Heart left ventricle (tissue), 16 donors: ENCODE measurements around the gene ENOX1. TPM values are rescaled to one million over a fixed set of nuclear protein-coding genes. Genes with fewer than 3 reads are reported as not detected.

Experiments used
- ATAC-seq, 4 donors: fragments of 200-7000 bp; cut with Tn5 transposase; one replicate each; pipeline ENCODE4 v1.9.1; 2020 to 2022; ENCODE audit warnings: moderate library complexity in 4 of 4, mild to moderate bottlenecking in 3 of 4, moderate number of reproducible peaks in 1 of 4
- DNase-seq, 5 donors: peaks; one replicate each; pipeline ENCODE4 v3.0.0-alpha.2; 2020
- H3K27ac ChIP-seq, 12 donors: fragments of 200-600 bp; sonication (generic) in 4 of 12; one replicate each; pipeline versions ENCODE4 v1.5.0 to v1.8.0; 2016 to 2022; ENCODE audit warnings: mild to moderate bottlenecking in 2 of 12
- H3K27me3 ChIP-seq, 9 donors: fragments of 200-600 bp; sonication (generic) in 2 of 9; one replicate each; pipeline versions ENCODE4 v1.5.1 to v1.8.0; 2016 to 2022; ENCODE audit warnings: mild to moderate bottlenecking in 3 of 9
- H3K36me3 ChIP-seq, 9 donors: fragments of 200-600 bp; sonication (generic) in 2 of 9; one replicate each; pipeline versions ENCODE4 v1.5.0 to v1.8.0; 2018 to 2022; ENCODE audit warnings: mild to moderate bottlenecking in 2 of 9
- H3K4me1 ChIP-seq, 12 donors: fragments of 200-600 bp; sonication (generic) in 4 of 12; one replicate each; pipeline versions ENCODE4 v1.5.0 to v1.8.0; 2016 to 2022; ENCODE audit warnings: mild to moderate bottlenecking in 3 of 12
- H3K4me3 ChIP-seq, 12 donors: fragments of 200-600 bp; sonication (generic) in 4 of 12; one replicate each; pipeline versions ENCODE4 v1.5.0 to v1.8.0; 2017 to 2022; ENCODE audit warnings: mild to moderate bottlenecking in 9 of 12, moderate library complexity in 4 of 12
- H3K9me3 ChIP-seq, 12 donors: fragments of 200-600 bp; sonication (generic) in 4 of 12; one replicate each; pipeline versions ENCODE4 v1.5.0 to v1.8.0; 2016 to 2022; ENCODE audit warnings: mild to moderate bottlenecking in 1 of 12
- POLR2A ChIP-seq, 2 donors: fragments of 450-650 bp; IDR thresholded peaks; one replicate each; pipeline ENCODE4 v1.6.1; 2017; ENCODE audit warnings: antibody characterized with exemption in 2 of 2, mild to moderate bottlenecking in 2 of 2, moderate library complexity in 2 of 2
- WGBS, 4 donors: extraction: QIAGEN DNeasy Blood & Tissue Kit in 2 of 4; methylation state at CpG; one replicate each; pipeline versions ENCODE4 v1.1.5 to v1.1.7; 2013 to 2018; 5-methylcytosine and 5-hydroxymethylcytosine counted together
- intact Hi-C, 10 donors: fragments of 100-400 bp; cut with DNase I; formaldehyde crosslinking; loops; one replicate each; pipeline versions ENCODE4 v1.11.1 to v1.14.2; 2022
- polyA plus RNA-seq, 2 donors: library from polyadenylated mRNA; stranded (reverse); fragments of 200-250 nt; gene quantifications; one replicate each; pipeline ENCODE4 v1.2.3, GENCODE V29; 2013
- total RNA-seq, 9 donors: library from RNA; depleted of rRNA in 2 of 9; stranded (reverse); fragments of >200 nt in 2 of 9; fragmentation: NEBNext Ultra II Directional in 3 of 9; extraction: Animal tissue kit (Norgen Biotek cat#: 25700) in 3 of 9; gene quantifications; one replicate each; pipeline versions ENCODE4 v1.1.0 to v1.2.4, GENCODE V29; 2016 to 2023
- TF ChIP-seq, protein P1 (sequence below), 12 donors: fragments of 200-600 bp; sonication (generic) in 4 of 12; IDR thresholded peaks; one replicate each; pipeline versions ENCODE4 v1.5.0 to v1.8.0; 2018 to 2022; ENCODE audit warnings: antibody characterized with exemption in 12 of 12, mild to moderate bottlenecking in 5 of 12
- donor health status: ischemic (EF 13 %, LVEDD 7.1; RV severe dilation, severe dysfunction).
- donor health status: healthy with polysubstance abuse.
- donor health status: DM: no; HTN: yes; CAD: no.
- donor health status: DM: no; HTN: no; CAD: no.
- donor health status: ischemic (EF 25% LVEDD 6.9; RV normal size, moderate dysfunction).
- donor health status: ischemic (EF 25% LVEDD 5.7; RV mildly dilated, moderate dysfunction).
- donor health status: healthy.
- donor health status: DM: yes; HTN: yes; CAD: no.
- donor health status: ischemic (EF 35%, LVEDD 5.7; RV mildly dilated, moderate dysfunction).
- donor health status: nonischemic (EF 11% LVEDD 7.7; RV severe dilation, severe dysfunction).
- donor health status: DM: yes; HTN: yes; CAD: no.
- donor health status: PGD.
- donor health status: ischemic (EF 29% LVEDD 5.4; RV normal size, mild dysfunction).
- donor health status: nonischemic (EF 23%, LVEDD 6.1; RV moderate dilation, normal function).

The ENOX1 gene
- total and polyA plus RNA-seq, 11 donors = 2.0 to 10.1 (median 5.4) TPM

DNA sequence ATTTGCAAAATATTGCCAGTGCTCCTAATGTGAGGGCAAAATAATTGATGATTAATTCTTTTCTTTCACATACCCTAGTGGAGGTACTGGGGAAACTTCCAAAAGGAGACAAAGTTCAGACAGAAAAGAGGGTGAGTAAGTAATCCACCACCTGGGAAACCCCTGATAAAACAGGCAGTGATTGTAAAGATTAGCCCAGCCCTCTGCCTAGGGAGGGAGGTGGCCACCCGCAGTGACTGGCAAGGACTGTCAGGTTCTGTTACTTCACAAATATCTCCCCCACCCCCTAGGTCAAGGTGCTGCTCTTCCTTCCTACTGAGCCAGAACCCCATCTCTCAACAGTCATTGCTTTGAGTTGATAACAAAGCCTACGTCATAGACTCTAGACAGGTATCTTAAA is 523.7 kb downstream of the ENOX1 start:
- no peak overlapping the region for H3K27ac ChIP-seq
- H3K9me3 ChIP-seq = no peaks in the 10 kb centered on the region
- TF ChIP-seq, protein P1, sequence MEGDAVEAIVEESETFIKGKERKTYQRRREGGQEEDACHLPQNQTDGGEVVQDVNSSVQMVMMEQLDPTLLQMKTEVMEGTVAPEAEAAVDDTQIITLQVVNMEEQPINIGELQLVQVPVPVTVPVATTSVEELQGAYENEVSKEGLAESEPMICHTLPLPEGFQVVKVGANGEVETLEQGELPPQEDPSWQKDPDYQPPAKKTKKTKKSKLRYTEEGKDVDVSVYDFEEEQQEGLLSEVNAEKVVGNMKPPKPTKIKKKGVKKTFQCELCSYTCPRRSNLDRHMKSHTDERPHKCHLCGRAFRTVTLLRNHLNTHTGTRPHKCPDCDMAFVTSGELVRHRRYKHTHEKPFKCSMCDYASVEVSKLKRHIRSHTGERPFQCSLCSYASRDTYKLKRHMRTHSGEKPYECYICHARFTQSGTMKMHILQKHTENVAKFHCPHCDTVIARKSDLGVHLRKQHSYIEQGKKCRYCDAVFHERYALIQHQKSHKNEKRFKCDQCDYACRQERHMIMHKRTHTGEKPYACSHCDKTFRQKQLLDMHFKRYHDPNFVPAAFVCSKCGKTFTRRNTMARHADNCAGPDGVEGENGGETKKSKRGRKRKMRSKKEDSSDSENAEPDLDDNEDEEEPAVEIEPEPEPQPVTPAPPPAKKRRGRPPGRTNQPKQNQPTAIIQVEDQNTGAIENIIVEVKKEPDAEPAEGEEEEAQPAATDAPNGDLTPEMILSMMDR (IDR thresholded peaks at IDR 0.05) = no peak
- TF ChIP-seq POLR2A (IDR thresholded peaks at IDR 0.05) = no peak
- no peaks in the 10 kb centered on the region for H3K27me3 ChIP-seq
- no peaks in the 10 kb centered on the region for H3K36me3 ChIP-seq
- H3K4me1 ChIP-seq = no peaks in the 10 kb centered on the region
- 72 to 91% (median 90%) methylated on average over 2 of the region's 2 CpGs for WGBS, 4 donors
- no peak overlapping the region for H3K4me3 ChIP-seq
- DNase-seq (no peak), ATAC-seq (no peak)
- intact Hi-C loops = no loop called here

DNA sequence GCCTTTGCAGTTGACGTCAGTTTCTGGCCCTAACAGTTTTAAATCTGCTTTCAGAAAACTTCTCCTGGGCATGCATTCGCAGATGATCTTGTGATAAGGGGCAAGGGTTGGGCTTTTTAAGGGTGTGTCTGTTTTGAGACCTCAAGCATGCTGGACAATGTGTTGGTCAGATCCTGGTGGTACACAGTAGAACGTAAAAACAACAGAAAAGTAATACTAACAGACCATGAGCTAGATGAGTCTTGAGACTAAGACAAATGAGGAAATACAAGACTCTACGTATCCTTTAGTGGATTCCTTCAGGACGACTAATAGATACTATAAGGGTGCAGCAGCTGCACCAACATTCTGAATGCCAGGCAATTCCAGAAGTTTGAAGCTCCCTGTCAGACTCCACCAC is 525.8 kb downstream of the ENOX1 start:
- intact Hi-C loops = no loop called here
- no peak for DNase-seq
- no peak for ATAC-seq
- Histone ChIP-seq H3K27me3 (no peaks in the 10 kb centered on the region), H3K9me3 (no peaks in the 10 kb centered on the region), H3K4me3 (no peak overlapping the region), H3K36me3 (no peaks in the 10 kb centered on the region), H3K27ac (no peak overlapping the region), H3K4me1 (no peaks in the 10 kb centered on the region)
- 89 to 93% (median 93%) methylated on average over 5 of the region's 5 CpGs for WGBS, 4 donors
- TF ChIP-seq, protein P1 (IDR thresholded peaks at IDR 0.05) = no peak
- TF ChIP-seq POLR2A (IDR thresholded peaks at IDR 0.05) = no peak

DNA sequence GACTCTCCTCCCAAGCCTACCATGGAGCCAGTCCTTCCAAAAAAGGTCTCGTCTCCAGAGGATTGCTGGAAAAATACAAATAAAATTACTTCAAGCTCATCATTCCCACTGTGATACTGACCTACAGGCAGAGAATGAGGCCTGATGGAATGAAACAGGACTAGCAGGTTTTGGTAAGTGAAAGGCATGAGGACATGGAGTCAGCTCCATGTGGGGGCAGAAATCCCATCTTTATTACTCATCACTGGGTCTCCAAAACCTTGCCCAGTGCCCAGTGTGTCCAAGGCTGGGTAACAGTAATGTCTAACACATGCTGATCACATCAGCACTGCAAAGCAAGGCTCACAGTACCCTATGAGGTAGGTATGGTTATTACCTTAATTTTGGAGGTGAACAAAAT is 528.0 kb downstream of the ENOX1 start:
- TF ChIP-seq, protein P1 (IDR thresholded peaks at IDR 0.05) = no peak
- TF ChIP-seq POLR2A (IDR thresholded peaks at IDR 0.05) = no peak
- DNase-seq (no peak), ATAC-seq (no peak)
- Histone ChIP-seq H3K4me3 (no peak overlapping the region), H3K27ac (no peak overlapping the region), H3K9me3 (no peaks in the 10 kb centered on the region), H3K27me3 (no peaks in the 10 kb centered on the region), H3K4me1 (no peaks in the 10 kb centered on the region), H3K36me3 (no peaks in the 10 kb centered on the region)
- intact Hi-C loops = no loop called here
- 90 to 100% (median 93%) methylated on average over 1 of the region's 1 CpG for WGBS, 4 donors

DNA sequence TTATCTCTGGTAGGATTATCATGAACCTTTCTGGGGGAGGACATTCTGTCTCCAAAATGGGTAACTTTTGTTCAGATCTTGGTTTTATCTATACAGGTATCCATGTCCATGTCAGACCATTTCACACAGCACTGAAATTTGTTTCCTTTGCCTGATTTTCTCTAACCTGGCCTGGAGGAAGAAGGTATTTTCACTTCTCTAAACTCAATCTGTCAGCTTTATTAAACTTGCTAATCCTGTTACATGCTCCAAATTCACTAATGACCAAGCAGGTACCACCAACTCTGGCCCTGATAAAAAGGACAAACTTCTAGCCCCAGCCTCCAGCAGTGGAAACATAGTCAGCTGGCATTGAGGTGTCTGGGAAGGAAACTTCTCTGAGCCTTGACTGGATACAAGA is 529.0 kb downstream of the ENOX1 start:
- Histone ChIP-seq H3K27ac (no peak overlapping the region), H3K4me3 (no peak overlapping the region), H3K36me3 (no peaks in the 10 kb centered on the region), H3K4me1 (no peaks in the 10 kb centered on the region), H3K9me3 (no peaks in the 10 kb centered on the region), H3K27me3 (no peaks in the 10 kb centered on the region)
- no peak for TF ChIP-seq POLR2A (IDR thresholded peaks at IDR 0.05)
- TF ChIP-seq, protein P1 (IDR thresholded peaks at IDR 0.05) = no peak
- intact Hi-C loops = no loop called here
- ATAC-seq (no peak), DNase-seq (no peak)
